ENCODE measurements around the gene UPP1. TPM values are rescaled to one million over a fixed set of nuclear protein-coding genes. Genes with fewer than 3 reads are reported as not detected.
"Not testable (repeated sequence)": the region's sequence is repeated elsewhere in the genome, so short reads cannot be mapped to it uniquely, and the experiment has no call there.

Gene UPP1
- polyA plus RNA-seq, 1 donor from 2014 or later, result 19.5 TPM

GRCh38 chr7:48147078-48147591 lies 58.1 kb downstream of the UPP1 start:
- no peak overlapping the region for H3K9ac ChIP-seq (ENCODE audit: low read length)
- no peak for TF ChIP-seq EP300 (conservative IDR thresholded peaks at IDR 0.05; ENCODE audit: poor library complexity, severe bottlenecking)
- H3K9me2 ChIP-seq (ENCODE audit: insufficient read depth, low read length), result no peaks in the 10 kb centered on the region
- no peaks in the 10 kb centered on the region for H3K36me3 ChIP-seq (ENCODE audit: insufficient read depth, low read length)
- no peaks in the 10 kb centered on the region for H3K27me3 ChIP-seq (ENCODE audit: insufficient read depth, low read depth, low read length)
- H2AFZ ChIP-seq (ENCODE audit: low read depth, low read length), result no peak overlapping the region
- H3K27ac ChIP-seq (ENCODE audit: low read length), result no peak overlapping the region
- H3K9me3 ChIP-seq (ENCODE audit: low read length), result no peaks in the 10 kb centered on the region
- H4K20me1 ChIP-seq (ENCODE audit: insufficient read depth), result no peaks in the 10 kb centered on the region
- no peaks in the 10 kb centered on the region for H3K79me2 ChIP-seq (replicated peaks; ENCODE audit: insufficient read depth, low read length)
- no peak overlapping the region for H3K4me2 ChIP-seq (ENCODE audit: low read length)
- H3K4me3 ChIP-seq (ENCODE audit: low read length), result no peak overlapping the region
- no peaks in the 10 kb centered on the region for H3F3A ChIP-seq (ENCODE audit: insufficient read depth, low read length, poor library complexity, severe bottlenecking)

DNA sequence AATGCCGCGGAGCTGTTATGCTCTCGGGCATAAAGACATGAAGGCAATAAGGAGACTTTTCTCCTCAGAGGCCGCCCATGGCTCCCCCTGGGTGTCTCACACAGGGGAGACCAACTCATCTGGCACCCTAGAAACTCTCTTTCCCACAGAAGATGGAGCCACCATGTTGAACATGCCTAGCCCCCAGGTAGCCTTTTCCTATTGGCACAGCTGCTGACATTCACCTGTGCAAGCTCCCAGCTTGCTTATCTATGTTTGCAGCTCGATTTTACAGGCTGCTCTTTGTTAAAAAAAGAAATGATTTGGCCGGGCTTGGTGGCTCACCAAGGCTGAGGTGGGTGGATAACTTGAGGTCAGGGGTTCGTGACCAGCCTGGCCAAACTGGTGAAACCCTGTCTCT lies 58.6 kb downstream of the UPP1 start:
- H3F3A ChIP-seq (ENCODE audit: insufficient read depth, low read length, poor library complexity, severe bottlenecking); H3K9ac ChIP-seq (ENCODE audit: low read length); H3K4me3 ChIP-seq (ENCODE audit: low read length); H3K9me2 ChIP-seq (ENCODE audit: insufficient read depth, low read length); H2AFZ ChIP-seq (ENCODE audit: low read depth, low read length); H3K27me3 ChIP-seq (ENCODE audit: insufficient read depth, low read depth, low read length); H3K9me3 ChIP-seq (ENCODE audit: low read length); H4K20me1 ChIP-seq (ENCODE audit: insufficient read depth); H3K36me3 ChIP-seq (ENCODE audit: insufficient read depth, low read length); H3K79me2 ChIP-seq (replicated peaks; ENCODE audit: insufficient read depth, low read length); H3K4me2 ChIP-seq (ENCODE audit: low read length); H3K27ac ChIP-seq (ENCODE audit: low read length): not testable (repeated sequence)

DNA sequence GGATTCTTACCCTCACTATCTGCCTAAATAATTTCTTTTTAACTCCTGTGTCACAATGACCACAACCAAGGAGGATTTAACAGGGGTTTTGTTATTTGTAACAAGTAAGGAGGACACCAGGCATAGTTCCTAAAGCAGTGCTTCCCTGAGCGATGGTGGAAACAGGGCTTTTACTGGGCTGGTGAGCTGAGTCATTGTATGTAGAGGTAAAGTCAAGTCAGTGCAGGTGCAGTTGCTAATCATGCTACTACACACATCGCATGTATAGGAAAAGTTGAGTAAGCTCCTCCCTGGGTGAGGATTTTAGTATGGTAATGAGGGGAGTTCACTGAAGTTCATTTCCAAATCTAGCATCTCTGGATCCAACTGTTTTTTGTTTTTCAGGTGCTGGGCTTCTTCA lies 59.2 kb downstream of the UPP1 start:
- no peaks in the 10 kb centered on the region for H3K9me2 ChIP-seq (ENCODE audit: insufficient read depth, low read length)
- H3F3A ChIP-seq (ENCODE audit: insufficient read depth, low read length, poor library complexity, severe bottlenecking), result no peaks in the 10 kb centered on the region
- H3K9me3 ChIP-seq (ENCODE audit: low read length), result no peaks in the 10 kb centered on the region

DNA sequence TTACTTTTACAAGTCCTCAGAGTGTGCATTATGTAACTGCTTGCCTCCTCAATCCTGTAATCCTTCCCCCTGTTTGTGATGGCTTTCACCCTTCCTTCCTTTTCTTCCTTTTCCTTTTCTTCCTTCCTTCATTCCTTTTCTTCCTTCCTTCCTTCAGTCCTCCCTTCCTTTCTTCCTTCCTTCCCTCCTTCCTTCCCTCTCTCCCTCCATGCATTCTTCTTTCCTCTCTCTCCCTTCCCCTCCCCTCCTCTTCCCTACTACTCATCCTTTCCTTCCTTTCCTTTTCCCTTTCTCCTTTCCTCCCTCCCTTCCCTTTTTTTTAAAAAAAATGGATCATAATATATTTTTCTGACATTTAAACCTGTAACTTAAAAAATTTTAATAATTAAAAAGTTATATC lies 60.0 kb downstream of the UPP1 start:
- Histone ChIP-seq H3K36me3 (ENCODE audit: insufficient read depth, low read length) (no peaks in the 10 kb centered on the region), H4K20me1 (ENCODE audit: insufficient read depth) (no peaks in the 10 kb centered on the region)
- no peak for TF ChIP-seq EP300 (conservative IDR thresholded peaks at IDR 0.05; ENCODE audit: poor library complexity, severe bottlenecking)
- TF ChIP-seq POLR2AphosphoS5 (IDR thresholded peaks at IDR 0.05), result no peak
- TF ChIP-seq MXI1 (conservative IDR thresholded peaks at IDR 0.05; ENCODE audit: poor library complexity, severe bottlenecking), result no peak
- TF ChIP-seq TAF1 (IDR thresholded peaks at IDR 0.05; ENCODE audit: low read depth), result no peak
- TF ChIP-seq SMC3 (conservative IDR thresholded peaks at IDR 0.05; ENCODE audit: poor library complexity), result no peak
- TF ChIP-seq REST (IDR thresholded peaks at IDR 0.05; ENCODE audit: borderline replicate concordance), result no peak
- no peak for TF ChIP-seq RAD21 (conservative IDR thresholded peaks at IDR 0.05)

More for the DNA sequence above, 59.2 kb downstream of the UPP1 start:
- TF ChIP-seq EP300 (conservative IDR thresholded peaks at IDR 0.05; ENCODE audit: poor library complexity, severe bottlenecking), result no peak
- H3K4me3 ChIP-seq (ENCODE audit: low read length), result no peak overlapping the region
- no peak overlapping the region for H2AFZ ChIP-seq (ENCODE audit: low read depth, low read length)
- H3K27me3 ChIP-seq (ENCODE audit: insufficient read depth, low read depth, low read length), result no peaks in the 10 kb centered on the region
- H3K79me2 ChIP-seq (replicated peaks; ENCODE audit: insufficient read depth, low read length), result no peaks in the 10 kb centered on the region
- H3K9ac ChIP-seq (ENCODE audit: low read length), result no peak overlapping the region
- H3K36me3 ChIP-seq (ENCODE audit: insufficient read depth, low read length), result no peaks in the 10 kb centered on the region
- H3K27ac ChIP-seq (ENCODE audit: low read length), result no peak overlapping the region
- H3K4me2 ChIP-seq (ENCODE audit: low read length), result no peak overlapping the region
- H4K20me1 ChIP-seq (ENCODE audit: insufficient read depth), result no peaks in the 10 kb centered on the region

More for the DNA sequence above, 60.0 kb downstream of the UPP1 start:
- Histone ChIP-seq H3F3A (ENCODE audit: insufficient read depth, low read length, poor library complexity, severe bottlenecking) (no peaks in the 10 kb centered on the region), H3K9me2 (ENCODE audit: insufficient read depth, low read length) (no peaks in the 10 kb centered on the region), H3K9ac (ENCODE audit: low read length) (no peak overlapping the region), H3K79me2 (replicated peaks; ENCODE audit: insufficient read depth, low read length) (no peaks in the 10 kb centered on the region), H3K9me3 (ENCODE audit: low read length) (no peaks in the 10 kb centered on the region), H3K4me2 (ENCODE audit: low read length) (no peak overlapping the region), H3K27ac (ENCODE audit: low read length) (no peak overlapping the region), H3K27me3 (ENCODE audit: insufficient read depth, low read depth, low read length) (no peaks in the 10 kb centered on the region), H3K4me3 (ENCODE audit: low read length) (no peak overlapping the region), H2AFZ (ENCODE audit: low read depth, low read length) (no peak overlapping the region)
